ENCODE measurements around the gene PDE6A. TPM values are rescaled to one million over a fixed set of nuclear protein-coding genes. Genes with fewer than 3 reads are reported as not detected.

PDE6A gene
- total and polyA plus RNA-seq, 9 of the 15 experiments (the other 6 are each of a cell fraction or from before 2014, with no cell fraction given), result 0.01 to 0.04 (median 0.01) TPM; not detected in 6

DNA sequence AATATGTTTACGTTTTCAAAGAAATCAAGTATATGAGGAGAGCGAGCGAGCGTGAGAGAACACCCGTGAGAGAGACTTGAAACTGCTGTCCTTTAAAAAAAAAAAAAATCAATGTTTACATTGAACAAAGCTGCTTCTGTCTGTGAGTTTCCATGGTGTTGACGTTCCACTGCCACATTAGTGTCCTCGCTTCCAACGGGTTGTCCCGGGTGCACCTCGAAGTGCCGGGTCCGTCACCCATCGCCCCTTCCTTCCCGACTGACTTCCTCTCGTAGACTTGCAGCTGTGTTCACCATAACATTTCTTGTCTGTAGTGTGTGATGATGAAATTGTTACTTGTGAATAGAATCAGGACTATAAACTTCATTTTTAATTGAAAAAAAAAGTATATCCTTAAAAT is 97.0 kb downstream of the PDE6A start (continued):
- TF ChIP-seq, protein P1, sequence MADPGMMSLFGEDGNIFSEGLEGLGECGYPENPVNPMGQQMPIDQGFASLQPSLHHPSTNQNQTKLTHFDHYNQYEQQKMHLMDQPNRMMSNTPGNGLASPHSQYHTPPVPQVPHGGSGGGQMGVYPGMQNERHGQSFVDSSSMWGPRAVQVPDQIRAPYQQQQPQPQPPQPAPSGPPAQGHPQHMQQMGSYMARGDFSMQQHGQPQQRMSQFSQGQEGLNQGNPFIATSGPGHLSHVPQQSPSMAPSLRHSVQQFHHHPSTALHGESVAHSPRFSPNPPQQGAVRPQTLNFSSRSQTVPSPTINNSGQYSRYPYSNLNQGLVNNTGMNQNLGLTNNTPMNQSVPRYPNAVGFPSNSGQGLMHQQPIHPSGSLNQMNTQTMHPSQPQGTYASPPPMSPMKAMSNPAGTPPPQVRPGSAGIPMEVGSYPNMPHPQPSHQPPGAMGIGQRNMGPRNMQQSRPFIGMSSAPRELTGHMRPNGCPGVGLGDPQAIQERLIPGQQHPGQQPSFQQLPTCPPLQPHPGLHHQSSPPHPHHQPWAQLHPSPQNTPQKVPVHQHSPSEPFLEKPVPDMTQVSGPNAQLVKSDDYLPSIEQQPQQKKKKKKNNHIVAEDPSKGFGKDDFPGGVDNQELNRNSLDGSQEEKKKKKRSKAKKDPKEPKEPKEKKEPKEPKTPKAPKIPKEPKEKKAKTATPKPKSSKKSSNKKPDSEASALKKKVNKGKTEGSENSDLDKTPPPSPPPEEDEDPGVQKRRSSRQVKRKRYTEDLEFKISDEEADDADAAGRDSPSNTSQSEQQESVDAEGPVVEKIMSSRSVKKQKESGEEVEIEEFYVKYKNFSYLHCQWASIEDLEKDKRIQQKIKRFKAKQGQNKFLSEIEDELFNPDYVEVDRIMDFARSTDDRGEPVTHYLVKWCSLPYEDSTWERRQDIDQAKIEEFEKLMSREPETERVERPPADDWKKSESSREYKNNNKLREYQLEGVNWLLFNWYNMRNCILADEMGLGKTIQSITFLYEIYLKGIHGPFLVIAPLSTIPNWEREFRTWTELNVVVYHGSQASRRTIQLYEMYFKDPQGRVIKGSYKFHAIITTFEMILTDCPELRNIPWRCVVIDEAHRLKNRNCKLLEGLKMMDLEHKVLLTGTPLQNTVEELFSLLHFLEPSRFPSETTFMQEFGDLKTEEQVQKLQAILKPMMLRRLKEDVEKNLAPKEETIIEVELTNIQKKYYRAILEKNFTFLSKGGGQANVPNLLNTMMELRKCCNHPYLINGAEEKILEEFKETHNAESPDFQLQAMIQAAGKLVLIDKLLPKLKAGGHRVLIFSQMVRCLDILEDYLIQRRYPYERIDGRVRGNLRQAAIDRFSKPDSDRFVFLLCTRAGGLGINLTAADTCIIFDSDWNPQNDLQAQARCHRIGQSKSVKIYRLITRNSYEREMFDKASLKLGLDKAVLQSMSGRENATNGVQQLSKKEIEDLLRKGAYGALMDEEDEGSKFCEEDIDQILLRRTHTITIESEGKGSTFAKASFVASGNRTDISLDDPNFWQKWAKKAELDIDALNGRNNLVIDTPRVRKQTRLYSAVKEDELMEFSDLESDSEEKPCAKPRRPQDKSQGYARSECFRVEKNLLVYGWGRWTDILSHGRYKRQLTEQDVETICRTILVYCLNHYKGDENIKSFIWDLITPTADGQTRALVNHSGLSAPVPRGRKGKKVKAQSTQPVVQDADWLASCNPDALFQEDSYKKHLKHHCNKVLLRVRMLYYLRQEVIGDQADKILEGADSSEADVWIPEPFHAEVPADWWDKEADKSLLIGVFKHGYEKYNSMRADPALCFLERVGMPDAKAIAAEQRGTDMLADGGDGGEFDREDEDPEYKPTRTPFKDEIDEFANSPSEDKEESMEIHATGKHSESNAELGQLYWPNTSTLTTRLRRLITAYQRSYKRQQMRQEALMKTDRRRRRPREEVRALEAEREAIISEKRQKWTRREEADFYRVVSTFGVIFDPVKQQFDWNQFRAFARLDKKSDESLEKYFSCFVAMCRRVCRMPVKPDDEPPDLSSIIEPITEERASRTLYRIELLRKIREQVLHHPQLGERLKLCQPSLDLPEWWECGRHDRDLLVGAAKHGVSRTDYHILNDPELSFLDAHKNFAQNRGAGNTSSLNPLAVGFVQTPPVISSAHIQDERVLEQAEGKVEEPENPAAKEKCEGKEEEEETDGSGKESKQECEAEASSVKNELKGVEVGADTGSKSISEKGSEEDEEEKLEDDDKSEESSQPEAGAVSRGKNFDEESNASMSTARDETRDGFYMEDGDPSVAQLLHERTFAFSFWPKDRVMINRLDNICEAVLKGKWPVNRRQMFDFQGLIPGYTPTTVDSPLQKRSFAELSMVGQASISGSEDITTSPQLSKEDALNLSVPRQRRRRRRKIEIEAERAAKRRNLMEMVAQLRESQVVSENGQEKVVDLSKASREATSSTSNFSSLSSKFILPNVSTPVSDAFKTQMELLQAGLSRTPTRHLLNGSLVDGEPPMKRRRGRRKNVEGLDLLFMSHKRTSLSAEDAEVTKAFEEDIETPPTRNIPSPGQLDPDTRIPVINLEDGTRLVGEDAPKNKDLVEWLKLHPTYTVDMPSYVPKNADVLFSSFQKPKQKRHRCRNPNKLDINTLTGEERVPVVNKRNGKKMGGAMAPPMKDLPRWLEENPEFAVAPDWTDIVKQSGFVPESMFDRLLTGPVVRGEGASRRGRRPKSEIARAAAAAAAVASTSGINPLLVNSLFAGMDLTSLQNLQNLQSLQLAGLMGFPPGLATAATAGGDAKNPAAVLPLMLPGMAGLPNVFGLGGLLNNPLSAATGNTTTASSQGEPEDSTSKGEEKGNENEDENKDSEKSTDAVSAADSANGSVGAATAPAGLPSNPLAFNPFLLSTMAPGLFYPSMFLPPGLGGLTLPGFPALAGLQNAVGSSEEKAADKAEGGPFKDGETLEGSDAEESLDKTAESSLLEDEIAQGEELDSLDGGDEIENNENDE (IDR thresholded peaks at IDR 0.05; ENCODE audit: low read depth, low read length), result no peak
- TF ChIP-seq RBM15 (IDR thresholded peaks at IDR 0.05; ENCODE audit: insufficient read depth, low read length) (no peak), ZNF134 (CRISPR knock-in tag; conservative IDR thresholded peaks at IDR 0.05) (no peak), HNRNPK (IDR thresholded peaks at IDR 0.05; ENCODE audit: low read depth, low read length, poor library complexity, severe bottlenecking) (no peak), SNIP1 (IDR thresholded peaks at IDR 0.05; ENCODE audit: low read depth) (no peak), FOSL1 (tag; conservative IDR thresholded peaks at IDR 0.05) (no peak), NFXL1 (CRISPR knock-in tag; IDR thresholded peaks at IDR 0.05) (no peak), NFRKB (IDR thresholded peaks at IDR 0.05; ENCODE audit: low read depth) (no peak), ZNF444 (CRISPR knock-in tag; IDR thresholded peaks at IDR 0.05) (no peak), ZNF146 (CRISPR knock-in tag; IDR thresholded peaks at IDR 0.05; ENCODE audit: unreplicated experiment) (no peak), NR2F6 (CRISPR knock-in tag; IDR thresholded peaks at IDR 0.05) (no peak), ZNF311 (CRISPR knock-in tag; IDR thresholded peaks at IDR 0.05) (no peak)
- TF ChIP-seq, protein P2, sequence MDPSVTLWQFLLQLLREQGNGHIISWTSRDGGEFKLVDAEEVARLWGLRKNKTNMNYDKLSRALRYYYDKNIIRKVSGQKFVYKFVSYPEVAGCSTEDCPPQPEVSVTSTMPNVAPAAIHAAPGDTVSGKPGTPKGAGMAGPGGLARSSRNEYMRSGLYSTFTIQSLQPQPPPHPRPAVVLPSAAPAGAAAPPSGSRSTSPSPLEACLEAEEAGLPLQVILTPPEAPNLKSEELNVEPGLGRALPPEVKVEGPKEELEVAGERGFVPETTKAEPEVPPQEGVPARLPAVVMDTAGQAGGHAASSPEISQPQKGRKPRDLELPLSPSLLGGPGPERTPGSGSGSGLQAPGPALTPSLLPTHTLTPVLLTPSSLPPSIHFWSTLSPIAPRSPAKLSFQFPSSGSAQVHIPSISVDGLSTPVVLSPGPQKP (CRISPR knock-in tag; IDR thresholded peaks at IDR 0.05), result no peak
